Upper lobe of right lung (tissue), 1 donor: ENCODE measurements around the gene TATDN3. TPM values are rescaled to one million over a fixed set of nuclear protein-coding genes. Genes with fewer than 3 reads are reported as not detected.
A peak's percentile ranks its signal among the peaks of the same experiment; 100 is the strongest.

Experiments used
- ATAC-seq: fragments of 200-7000 bp; cut with Tn5 transposase; one replicate; pipeline ENCODE4 v1.9.1; 2020; ENCODE audit warnings: mild to moderate bottlenecking, moderate library complexity
- DNase-seq: peaks from one replicate; pipeline ENCODE4 v3.0.0-alpha.2; 2020
- H3K27ac ChIP-seq: fragments of 200-600 bp; one replicate; pipeline ENCODE4 v1.8.0; 2022
- H3K27me3 ChIP-seq: fragments of 200-600 bp; one replicate; pipeline ENCODE4 v1.8.0; 2022; ENCODE audit warnings: mild to moderate bottlenecking
- H3K36me3 ChIP-seq: fragments of 200-600 bp; one replicate; pipeline ENCODE4 v1.8.0; 2022
- H3K4me1 ChIP-seq: fragments of 200-600 bp; one replicate; pipeline ENCODE4 v1.8.0; 2022
- H3K4me3 ChIP-seq: fragments of 200-600 bp; one replicate; pipeline ENCODE4 v1.8.0; 2022; ENCODE audit warnings: mild to moderate bottlenecking
- H3K9me3 ChIP-seq: fragments of 200-600 bp; one replicate; pipeline ENCODE4 v1.8.0; 2022
- intact Hi-C: fragments of 100-400 bp; cut with DNase I; formaldehyde crosslinking; loops from one replicate; pipeline ENCODE4 v1.11.0; 2022
- total RNA-seq: library from RNA; stranded (reverse); fragmentation: NEBNext Ultra II Directional; extraction: Animal tissue kit (Norgen Biotek cat#: 25700); gene quantifications from one replicate; pipeline ENCODE4 v1.2.1, GENCODE V29; 2021
- TF ChIP-seq, protein P1 (sequence below): fragments of 200-600 bp; IDR thresholded peaks from one replicate; pipeline ENCODE4 v1.8.0; 2022; ENCODE audit warnings: antibody characterized with exemption
- donor health status: DM: no; HTN: yes; CAD: no; lungs with severe emphysema.

Gene TATDN3
- total RNA-seq, 1 donor from 2014 or later, result 13.0 TPM

DNA sequence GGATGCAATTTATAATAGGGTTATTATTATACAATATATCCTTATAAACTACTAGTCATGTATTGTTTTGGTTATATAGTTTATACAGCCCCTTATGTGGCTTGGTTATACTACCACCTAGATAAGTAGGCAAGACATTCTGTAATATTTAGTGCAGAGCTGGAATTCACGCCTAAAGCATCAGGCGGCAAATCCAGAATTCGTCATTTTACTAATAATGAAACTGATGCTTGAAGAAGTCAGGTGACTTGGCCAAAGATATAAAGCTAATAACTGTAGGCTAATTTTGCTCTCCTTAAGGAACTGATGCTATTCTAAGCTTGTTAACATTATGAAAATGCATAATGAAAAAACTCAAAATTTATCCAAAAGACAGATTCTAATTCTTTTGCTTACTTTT lies 10.9 kb upstream of the TATDN3 start:
- TF ChIP-seq, protein P1, sequence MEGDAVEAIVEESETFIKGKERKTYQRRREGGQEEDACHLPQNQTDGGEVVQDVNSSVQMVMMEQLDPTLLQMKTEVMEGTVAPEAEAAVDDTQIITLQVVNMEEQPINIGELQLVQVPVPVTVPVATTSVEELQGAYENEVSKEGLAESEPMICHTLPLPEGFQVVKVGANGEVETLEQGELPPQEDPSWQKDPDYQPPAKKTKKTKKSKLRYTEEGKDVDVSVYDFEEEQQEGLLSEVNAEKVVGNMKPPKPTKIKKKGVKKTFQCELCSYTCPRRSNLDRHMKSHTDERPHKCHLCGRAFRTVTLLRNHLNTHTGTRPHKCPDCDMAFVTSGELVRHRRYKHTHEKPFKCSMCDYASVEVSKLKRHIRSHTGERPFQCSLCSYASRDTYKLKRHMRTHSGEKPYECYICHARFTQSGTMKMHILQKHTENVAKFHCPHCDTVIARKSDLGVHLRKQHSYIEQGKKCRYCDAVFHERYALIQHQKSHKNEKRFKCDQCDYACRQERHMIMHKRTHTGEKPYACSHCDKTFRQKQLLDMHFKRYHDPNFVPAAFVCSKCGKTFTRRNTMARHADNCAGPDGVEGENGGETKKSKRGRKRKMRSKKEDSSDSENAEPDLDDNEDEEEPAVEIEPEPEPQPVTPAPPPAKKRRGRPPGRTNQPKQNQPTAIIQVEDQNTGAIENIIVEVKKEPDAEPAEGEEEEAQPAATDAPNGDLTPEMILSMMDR, result no peak
- no peak for ATAC-seq

DNA sequence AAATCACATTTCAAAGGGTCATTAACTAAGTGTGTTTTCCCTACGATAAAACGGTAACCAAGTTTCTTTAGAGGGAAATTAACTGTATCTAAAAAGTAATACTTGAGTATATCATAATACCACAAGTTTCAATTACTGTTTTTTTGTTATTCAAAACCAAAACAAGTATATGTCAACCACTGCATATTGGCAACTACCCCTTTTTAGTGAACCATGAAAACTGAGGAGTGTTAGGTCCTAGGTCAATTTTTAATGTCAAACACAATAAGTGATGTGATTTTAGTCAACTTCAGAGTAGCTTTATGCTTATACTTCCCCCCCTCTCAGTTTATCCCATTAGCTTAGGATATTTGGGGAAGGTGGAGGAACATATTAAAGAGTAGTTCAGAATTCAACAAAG lies 10.5 kb upstream of the TATDN3 start:
- Histone ChIP-seq H3K9me3 (no peaks in the 10 kb centered on the region), H3K27me3 (no peaks in the 10 kb centered on the region), H3K4me1 (peaks cover 3% of the 10 kb centered on the region), H3K27ac (no peak overlapping the region), H3K36me3 (peaks cover 44% of the 10 kb centered on the region), H3K4me3 (no peak overlapping the region)
- intact Hi-C loops, result no loop called here
- no peak for ATAC-seq
- no peak for DNase-seq
- TF ChIP-seq, protein P1, result no peak

More for the DNA sequence above, 10.9 kb upstream of the TATDN3 start:
- Histone ChIP-seq H3K27ac (no peak overlapping the region), H3K4me1 (peaks cover 3% of the 10 kb centered on the region), H3K36me3 (peaks cover 39% of the 10 kb centered on the region), H3K4me3 (no peak overlapping the region), H3K9me3 (no peaks in the 10 kb centered on the region), H3K27me3 (no peaks in the 10 kb centered on the region)
- no peak for DNase-seq
- intact Hi-C loops, result no loop called here

DNA sequence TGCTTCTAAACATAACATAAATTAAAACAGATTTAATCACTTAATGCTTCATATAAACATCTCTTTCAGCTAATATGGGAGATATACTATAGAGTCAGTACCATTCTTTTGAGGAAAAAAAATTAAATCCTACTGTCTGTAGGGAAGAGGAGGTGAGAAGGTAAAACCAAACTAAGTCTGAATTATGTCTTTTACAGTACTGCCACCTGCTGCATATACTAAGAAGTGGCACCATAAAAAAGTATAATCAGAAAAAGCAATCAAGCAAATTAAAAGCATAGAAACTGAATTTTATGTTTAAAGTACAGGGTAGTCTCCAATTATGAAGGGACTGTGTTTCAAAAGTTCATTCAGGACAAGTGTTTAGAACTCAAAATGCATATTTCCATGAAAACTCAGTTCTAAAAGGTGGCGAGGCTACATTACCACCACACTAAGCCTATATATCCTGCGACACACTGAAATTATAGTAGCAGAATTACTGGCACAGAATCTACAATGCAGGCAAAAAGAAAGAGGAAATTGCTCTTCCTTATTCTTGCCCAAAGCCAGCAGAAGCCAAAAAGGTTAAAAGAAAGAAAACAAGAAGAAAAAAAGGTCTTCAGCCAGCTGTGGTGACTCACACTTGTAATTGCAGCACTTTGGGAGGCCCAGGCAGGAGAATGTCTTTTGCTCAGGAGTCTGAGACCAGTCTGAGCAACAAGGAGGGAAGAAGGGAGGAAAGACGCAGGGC lies 9.1 kb upstream of the TATDN3 start:
- H3K4me3 ChIP-seq, result no peak overlapping the region
- no peaks in the 10 kb centered on the region for H3K27me3 ChIP-seq
- intact Hi-C loops, result no loop called here
- no peak for DNase-seq
- TF ChIP-seq, protein P1, result peak; percentile 64
- ATAC-seq, result peak; percentile 64
- no peaks in the 10 kb centered on the region for H3K4me1 ChIP-seq
- H3K27ac ChIP-seq, result no peak overlapping the region
- H3K36me3 ChIP-seq, result peaks cover 55% of the 10 kb centered on the region
- H3K9me3 ChIP-seq, result no peaks in the 10 kb centered on the region

DNA sequence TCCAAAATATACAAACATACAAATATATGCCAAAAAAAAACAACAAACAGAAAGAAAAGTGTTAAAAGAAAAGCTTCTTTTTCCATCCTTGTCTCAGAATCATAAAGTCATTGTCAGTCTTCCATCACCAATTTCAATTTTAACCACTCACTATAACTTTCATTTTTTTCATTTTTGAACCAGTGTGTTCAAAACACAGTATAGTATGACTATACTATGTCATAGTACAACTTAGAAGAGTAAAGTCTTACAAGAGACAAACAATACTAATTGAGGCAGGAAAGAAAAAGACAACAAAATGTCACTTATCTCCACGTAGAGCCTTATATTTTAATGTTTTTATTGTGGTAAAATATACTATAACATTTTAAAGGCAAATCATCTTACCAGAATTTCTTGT lies 7.7 kb upstream of the TATDN3 start:
- DNase-seq (no peak), ATAC-seq (no peak)
- Histone ChIP-seq H3K9me3 (no peaks in the 10 kb centered on the region), H3K27ac (no peak overlapping the region), H3K4me3 (no peak overlapping the region), H3K4me1 (no peaks in the 10 kb centered on the region), H3K36me3 (peaks cover 55% of the 10 kb centered on the region), H3K27me3 (no peaks in the 10 kb centered on the region)
- TF ChIP-seq, protein P1, result no peak
- intact Hi-C loops, result no loop called here

DNA sequence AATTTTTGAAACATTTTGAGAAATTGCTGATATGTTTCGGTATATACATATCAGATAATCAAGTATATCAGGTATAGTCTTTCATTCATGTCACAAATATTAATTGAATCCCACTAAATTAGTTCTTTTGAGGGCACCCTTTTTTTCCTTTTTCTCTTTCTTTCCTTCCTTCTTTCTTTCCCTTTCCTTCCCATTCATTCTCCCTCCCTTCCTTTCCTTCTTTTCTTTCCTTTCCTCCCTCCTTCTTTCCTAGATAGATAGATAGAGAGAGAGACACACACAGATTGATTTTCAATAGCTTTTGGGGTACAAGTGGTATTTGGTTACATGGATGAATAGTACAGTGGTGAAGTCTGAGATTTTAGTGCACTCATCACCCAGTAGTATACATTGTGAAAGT lies 5.8 kb upstream of the TATDN3 start:
- Histone ChIP-seq H3K4me1 (peaks cover 14% of the 10 kb centered on the region), H3K9me3 (no peaks in the 10 kb centered on the region), H3K27ac (no peak overlapping the region), H3K4me3 (no peak overlapping the region), H3K36me3 (peaks cover 54% of the 10 kb centered on the region), H3K27me3 (no peaks in the 10 kb centered on the region)
- TF ChIP-seq, protein P1, result no peak
- ATAC-seq (no peak), DNase-seq (no peak)
- intact Hi-C loops, result no loop called here

DNA sequence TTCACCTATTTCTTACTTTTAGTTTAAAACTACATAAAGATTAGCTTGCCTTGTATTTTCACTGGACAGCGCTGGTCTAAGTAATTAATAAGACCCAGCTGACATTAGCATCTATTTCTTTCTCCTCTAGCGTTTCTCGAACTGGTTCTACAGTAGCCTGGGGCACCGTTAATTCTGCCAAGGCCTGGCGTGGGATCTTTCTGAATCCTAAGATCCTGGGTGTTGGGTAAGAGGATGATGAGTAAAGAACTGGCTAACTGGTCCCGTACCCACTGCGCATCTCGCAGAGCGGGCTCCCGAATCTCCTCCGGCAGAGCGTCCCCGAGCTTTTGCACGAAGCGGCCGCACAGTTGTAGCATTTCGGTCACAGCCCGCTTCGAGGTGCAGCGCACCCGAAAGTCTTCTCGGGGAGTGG lies 426 bp upstream of the TATDN3 start:
- H3K36me3 ChIP-seq, result peaks cover 12% of the 10 kb centered on the region
- ATAC-seq (peak; percentile 74), DNase-seq (no peak)
- TF ChIP-seq, protein P1, result no peak
- no peaks in the 10 kb centered on the region for H3K27me3 ChIP-seq
- no peaks in the 10 kb centered on the region for H3K9me3 ChIP-seq
- H3K27ac ChIP-seq, result peak overlapping the region; percentile 97
- peak overlapping the region; percentile 99 for H3K4me3 ChIP-seq
- peaks cover 20% of the 10 kb centered on the region for H3K4me1 ChIP-seq
- intact Hi-C loops, result no loop called here
